Liver (tissue), 3 donors: ENCODE results near the gene ZNF70.

Experiments
- CTCF ChIP-seq: fragments of 150-350 bp; IDR thresholded peaks from 2 replicates; pipeline ENCODE4 v1.5.1; 2017; ENCODE audit warnings: improper control_type of control experiment, low read depth, low read length; ENCODE audit not compliant: missing input control
- RAD21 ChIP-seq, 2 donors: IDR thresholded peaks; 2 replicates each; pipeline ENCODE4 v1.6.1; 2016; ENCODE audit warnings: antibody characterized with exemption in 2 of 2, mild to moderate bottlenecking in 2 of 2
- donor health status: healthy.
- donor health status: healthy.

- TF ChIP-seq CTCF = no peak
- no peak for TF ChIP-seq RAD21 (IDR thresholded peaks at IDR 0.05)
Measured at GRCh38 chr22:23714596-23715578, 36.0 kb downstream of the ZNF70 start.
